Measurements from ENCODE around the gene CFAP58. TPM values are rescaled to one million over a fixed set of nuclear protein-coding genes. Genes with fewer than 3 reads are reported as not detected.

The CFAP58 gene
- total and polyA plus RNA-seq, 2 donors (not counting 3 experiments of a cell fraction or from before 2014, with no cell fraction given) = 0.07 to 0.29 TPM

DNA sequence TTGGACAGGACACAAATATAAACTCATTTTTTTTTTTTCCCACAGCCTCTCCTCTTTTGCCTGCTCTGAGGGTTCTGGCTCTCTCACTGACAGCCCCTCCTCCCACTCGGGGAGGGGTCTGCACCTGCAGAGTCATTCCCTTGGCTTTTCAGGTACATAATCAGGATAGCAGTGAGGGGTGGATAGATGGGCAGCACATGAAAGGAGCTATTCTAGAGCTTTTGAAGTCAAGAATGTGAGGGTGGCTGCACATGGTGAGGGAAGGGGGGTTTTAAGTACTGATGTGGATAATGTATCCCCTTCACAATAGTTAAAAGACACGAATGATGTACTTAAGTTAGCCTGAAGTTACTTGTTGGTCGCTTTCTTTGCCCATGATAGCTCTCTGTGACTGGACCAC lies 76.2 kb downstream of the CFAP58 start:
- DNase-seq (ENCODE audit: low read depth, low spot score) = no peak
- Histone ChIP-seq H3K9ac (replicated peaks; ENCODE audit: extremely low read depth, insufficient read depth, low read length) (no peak overlapping the region), H4K20me1 (replicated peaks; ENCODE audit: control insufficient read depth, extremely low read depth, insufficient read depth, low read length) (no peaks in the 10 kb centered on the region), H3K27me3 (ENCODE audit: control insufficient read depth in 2 of 2, insufficient read depth in 2 of 2, low read length in 2 of 2) (no peaks in the 10 kb centered on the region), H3K4me1 (ENCODE audit: control insufficient read depth, extremely low read depth, insufficient read depth, low read length) (no peaks in the 10 kb centered on the region), H3K79me2 (ENCODE audit: control insufficient read depth, insufficient read depth, low read length) (no peaks in the 10 kb centered on the region), H2AFZ (ENCODE audit: low read depth, low read length) (no peak overlapping the region), H3K27ac (ENCODE audit: insufficient read depth, low read depth, low read length) (no peak overlapping the region), H3K9me3 (replicated peaks; ENCODE audit: control insufficient read depth, insufficient read depth, low read length) (no peaks in the 10 kb centered on the region), H3K4me3 (replicated peaks in 1 of 3; ENCODE audit: insufficient read depth in 1 of 3, low read depth in 1 of 3, low read length in 3 of 3) (no peak overlapping the region), H3K4me2 (ENCODE audit: insufficient read depth, low read length) (no peak overlapping the region), H3K36me3 (ENCODE audit: control insufficient read depth in 2 of 2, extremely low read depth in 1 of 2, insufficient read depth in 2 of 2, low read length in 2 of 2) (no peaks in the 10 kb centered on the region), H3K9me1 (replicated peaks; ENCODE audit: control insufficient read depth, extremely low read depth, insufficient read depth, low read length) (no peaks in the 10 kb centered on the region)
- POLR2A ChIA-PET = no interaction called here
- CTCF ChIA-PET = interaction anchor here (1.0 kb wide), 1 partner anchor 27 kb away, joined by 3 read pairs; no protein-coding TSS in a partner anchor
- BruUV-seq (replicated peaks) = no TSS peak
- intact Hi-C loops (cut with micrococcal nuclease) (no loop called here), dilution Hi-C loops (cut with MboI; ENCODE audit: extremely low pct_ligation_motif_present, low sequenced_read_pairs) (no loop called here)
- no peak for FAIRE-seq
- TF ChIP-seq GATA2 (IDR thresholded peaks at IDR 0.05; ENCODE audit: insufficient read depth, insufficient read length, low read depth, low read length) (no peak), MYC (IDR thresholded peaks at IDR 0.05; ENCODE audit: low read depth, low read length) (no peak), FOS (IDR thresholded peaks at IDR 0.05; ENCODE audit: borderline replicate concordance, insufficient read depth, low read length) (no peak), JUN (IDR thresholded peaks at IDR 0.05; ENCODE audit: borderline replicate concordance, insufficient read depth, insufficient read length, low read depth) (no peak), POLR2A (IDR thresholded peaks at IDR 0.05; ENCODE audit: low read depth, low read length) (no peak), POLR2AphosphoS5 (IDR thresholded peaks at IDR 0.05; ENCODE audit: insufficient read depth, low read depth, low read length) (no peak), EZH2 (IDR thresholded peaks at IDR 0.05; ENCODE audit: borderline replicate concordance, low read depth, low read length, severe bottlenecking) (no peak)
- TF ChIP-seq, protein P1, sequence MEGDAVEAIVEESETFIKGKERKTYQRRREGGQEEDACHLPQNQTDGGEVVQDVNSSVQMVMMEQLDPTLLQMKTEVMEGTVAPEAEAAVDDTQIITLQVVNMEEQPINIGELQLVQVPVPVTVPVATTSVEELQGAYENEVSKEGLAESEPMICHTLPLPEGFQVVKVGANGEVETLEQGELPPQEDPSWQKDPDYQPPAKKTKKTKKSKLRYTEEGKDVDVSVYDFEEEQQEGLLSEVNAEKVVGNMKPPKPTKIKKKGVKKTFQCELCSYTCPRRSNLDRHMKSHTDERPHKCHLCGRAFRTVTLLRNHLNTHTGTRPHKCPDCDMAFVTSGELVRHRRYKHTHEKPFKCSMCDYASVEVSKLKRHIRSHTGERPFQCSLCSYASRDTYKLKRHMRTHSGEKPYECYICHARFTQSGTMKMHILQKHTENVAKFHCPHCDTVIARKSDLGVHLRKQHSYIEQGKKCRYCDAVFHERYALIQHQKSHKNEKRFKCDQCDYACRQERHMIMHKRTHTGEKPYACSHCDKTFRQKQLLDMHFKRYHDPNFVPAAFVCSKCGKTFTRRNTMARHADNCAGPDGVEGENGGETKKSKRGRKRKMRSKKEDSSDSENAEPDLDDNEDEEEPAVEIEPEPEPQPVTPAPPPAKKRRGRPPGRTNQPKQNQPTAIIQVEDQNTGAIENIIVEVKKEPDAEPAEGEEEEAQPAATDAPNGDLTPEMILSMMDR (IDR thresholded peaks at IDR 0.05; ENCODE audit: extremely low read depth in 1 of 2, insufficient read depth in 1 of 2, low read depth in 1 of 2, low read length in 2 of 2) = no peak
- TF ChIP-seq, protein P2, sequence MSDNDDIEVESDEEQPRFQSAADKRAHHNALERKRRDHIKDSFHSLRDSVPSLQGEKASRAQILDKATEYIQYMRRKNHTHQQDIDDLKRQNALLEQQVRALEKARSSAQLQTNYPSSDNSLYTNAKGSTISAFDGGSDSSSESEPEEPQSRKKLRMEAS (IDR thresholded peaks at IDR 0.05; ENCODE audit: insufficient read depth, insufficient read length) = no peak
